Thyroid gland (tissue), 4 donors: ENCODE measurements around the gene NLGN1.

Source experiments
- POLR2A ChIP-seq, 2 donors: fragments of 450-650 bp; IDR thresholded peaks; one replicate each; pipeline ENCODE4 v1.6.1; 2017; ENCODE audit warnings: antibody characterized with exemption in 2 of 2, mild to moderate bottlenecking in 2 of 2, moderate library complexity in 1 of 2
- TF ChIP-seq, protein P1 (sequence below), 6 experiments: fragments of 200-600 bp in 3 of 6; fragments of 450-650 bp in 3 of 6; sonication (generic) in 3 of 6; IDR thresholded peaks; one replicate each; pipeline ENCODE4 v1.5.1; 2016 to 2019; ENCODE audit warnings: antibody characterized with exemption in 6 of 6, mild to moderate bottlenecking in 2 of 6, inconsistent platforms in 1 of 6, moderate library complexity in 1 of 6

DNA sequence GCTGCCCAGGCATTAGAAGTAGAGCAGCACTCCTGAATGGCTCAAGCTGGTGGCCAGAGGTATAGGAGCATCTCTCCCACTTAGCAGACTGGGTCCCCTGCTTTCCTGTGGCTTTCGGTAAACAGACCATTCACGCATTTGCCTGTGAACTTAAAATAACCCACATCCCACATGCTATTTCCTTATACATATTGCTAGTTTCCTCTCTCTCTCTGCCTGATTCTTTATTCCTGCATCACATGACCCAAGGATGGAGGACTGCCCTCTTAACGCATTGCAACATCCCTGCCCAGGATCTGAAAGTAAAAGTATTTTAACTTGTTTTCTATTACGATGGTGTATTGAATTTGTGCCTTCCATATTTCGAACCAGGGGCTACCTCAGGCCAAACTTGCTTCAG is 43.4 kb upstream of the NLGN1 start:
- no peak for TF ChIP-seq POLR2A (IDR thresholded peaks at IDR 0.05)
- TF ChIP-seq, protein P1, sequence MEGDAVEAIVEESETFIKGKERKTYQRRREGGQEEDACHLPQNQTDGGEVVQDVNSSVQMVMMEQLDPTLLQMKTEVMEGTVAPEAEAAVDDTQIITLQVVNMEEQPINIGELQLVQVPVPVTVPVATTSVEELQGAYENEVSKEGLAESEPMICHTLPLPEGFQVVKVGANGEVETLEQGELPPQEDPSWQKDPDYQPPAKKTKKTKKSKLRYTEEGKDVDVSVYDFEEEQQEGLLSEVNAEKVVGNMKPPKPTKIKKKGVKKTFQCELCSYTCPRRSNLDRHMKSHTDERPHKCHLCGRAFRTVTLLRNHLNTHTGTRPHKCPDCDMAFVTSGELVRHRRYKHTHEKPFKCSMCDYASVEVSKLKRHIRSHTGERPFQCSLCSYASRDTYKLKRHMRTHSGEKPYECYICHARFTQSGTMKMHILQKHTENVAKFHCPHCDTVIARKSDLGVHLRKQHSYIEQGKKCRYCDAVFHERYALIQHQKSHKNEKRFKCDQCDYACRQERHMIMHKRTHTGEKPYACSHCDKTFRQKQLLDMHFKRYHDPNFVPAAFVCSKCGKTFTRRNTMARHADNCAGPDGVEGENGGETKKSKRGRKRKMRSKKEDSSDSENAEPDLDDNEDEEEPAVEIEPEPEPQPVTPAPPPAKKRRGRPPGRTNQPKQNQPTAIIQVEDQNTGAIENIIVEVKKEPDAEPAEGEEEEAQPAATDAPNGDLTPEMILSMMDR (IDR thresholded peaks at IDR 0.05), result no peak
